CD4-positive, alpha-beta T cell (primary cell): Measurements from ENCODE around the gene KMO. TPM values are rescaled to one million over a fixed set of nuclear protein-coding genes. Genes with fewer than 3 reads are reported as not detected.

Experiments
- ATAC-seq: fragments of 200-7000 bp; cut with Tn5 transposase; one replicate; pipeline ENCODE4 v1.10.0; 2022; ENCODE audit warnings: mild to moderate bottlenecking; ENCODE audit not compliant: poor library complexity
- CTCF ChIA-PET: fragments of 350-600 bp; sonication (Branson Sonifier 250); formaldehyde crosslinking; loops from one replicate; lab custom pipeline; 2021; ENCODE audit warnings: antibody characterized with exemption, inconsistent platforms; lab: Charles Lee
- POLR2A ChIA-PET: fragments of 350-600 bp; sonication (Branson Sonifier 250); formaldehyde crosslinking; loops from one replicate; lab custom pipeline; 2021; ENCODE audit warnings: antibody characterized with exemption, inconsistent platforms; lab: Charles Lee
- DNase-seq, 14 experiments: peaks; one replicate each; pipeline ENCODE4 v3.0.0-alpha.2; 2013 to 2020; ENCODE audit warnings: mixed read lengths in 2 of 14
- H3K27ac ChIP-seq, 2 donors: one replicate each; pipeline versions ENCODE4 v1.5.1 to v1.7.0; 2013; ENCODE audit warnings: low read length in 2 of 2, low read depth in 1 of 2, mild to moderate bottlenecking in 1 of 2
- H3K27me3 ChIP-seq, 2 experiments: 1 replicate in 1 of 2; 2 replicates in 1 of 2; pipeline versions ENCODE4 v1.6.1 to v1.7.0; 2013; ENCODE audit warnings: low read length in 2 of 2, control low read depth in 1 of 2, mild to moderate bottlenecking in 1 of 2, moderate library complexity in 1 of 2; ENCODE audit not compliant: insufficient read depth in 2 of 2, control insufficient read depth in 1 of 2
- H3K36me3 ChIP-seq: one replicate; pipeline ENCODE4 v1.6.1; 2013; ENCODE audit warnings: low read length, control low read depth; ENCODE audit not compliant: insufficient read depth
- H3K4me1 ChIP-seq: one replicate; pipeline ENCODE4 v1.6.1; 2013; ENCODE audit warnings: low read length, control low read depth; ENCODE audit not compliant: insufficient read depth
- H3K4me3 ChIP-seq: one replicate; pipeline ENCODE4 v1.5.1; 2013; ENCODE audit warnings: mild to moderate bottlenecking, low read length, moderate library complexity
- H3K9me3 ChIP-seq, 2 experiments: 1 replicate in 1 of 2; 2 replicates in 1 of 2; pipeline versions ENCODE4 v1.6.1 to v1.7.0; 2013; ENCODE audit warnings: low read length in 2 of 2, mild to moderate bottlenecking in 2 of 2, control low read depth in 1 of 2, moderate library complexity in 1 of 2; ENCODE audit not compliant: control insufficient read depth in 1 of 2, insufficient read depth in 1 of 2
- H3K27ac Mint-ChIP-seq: one replicate; pipeline ENCODE4 v1.8.0; 2020; ENCODE audit warnings: mixed read lengths
- H3K27me3 Mint-ChIP-seq: one replicate; pipeline ENCODE4 v1.8.0; 2021; ENCODE audit warnings: mixed read lengths
- H3K36me3 Mint-ChIP-seq: one replicate; pipeline ENCODE4 v1.8.0; 2021; ENCODE audit warnings: low read depth, mixed read lengths
- H3K4me1 Mint-ChIP-seq: one replicate; pipeline ENCODE4 v1.8.0; 2021; ENCODE audit warnings: low read depth, mixed read lengths
- H3K4me3 Mint-ChIP-seq: one replicate; pipeline ENCODE4 v1.8.0; 2020; ENCODE audit warnings: mild to moderate bottlenecking, mixed read lengths
- H3K9me3 Mint-ChIP-seq: one replicate; pipeline ENCODE4 v1.8.0; 2020; ENCODE audit warnings: mixed read lengths
- intact Hi-C, 2 experiments: fragments of 100-400 bp; cut with DNase I in 1 of 2; cut with micrococcal nuclease in 1 of 2; formaldehyde crosslinking; loops; one replicate each; pipeline versions ENCODE4 v1.15.1 to v1.9.0; 2023 to 2025; cut with DNase I, micrococcal nuclease
- total RNA-seq, 174 experiments: library from RNA in 2 of 174; stranded (reverse) in 2 of 174; gene quantifications; one replicate each; pipeline ENCODE4 v1.2.3 and lab custom pipeline; 2021 to 2026
- TF ChIP-seq, protein P1 (sequence below): fragments of 200-600 bp; IDR thresholded peaks from one replicate; pipeline ENCODE4 v1.8.0; 2022; ENCODE audit warnings: antibody characterized with exemption, mild to moderate bottlenecking

The KMO gene
- total RNA-seq, 2 experiments from 2014 or later: not detected

DNA sequence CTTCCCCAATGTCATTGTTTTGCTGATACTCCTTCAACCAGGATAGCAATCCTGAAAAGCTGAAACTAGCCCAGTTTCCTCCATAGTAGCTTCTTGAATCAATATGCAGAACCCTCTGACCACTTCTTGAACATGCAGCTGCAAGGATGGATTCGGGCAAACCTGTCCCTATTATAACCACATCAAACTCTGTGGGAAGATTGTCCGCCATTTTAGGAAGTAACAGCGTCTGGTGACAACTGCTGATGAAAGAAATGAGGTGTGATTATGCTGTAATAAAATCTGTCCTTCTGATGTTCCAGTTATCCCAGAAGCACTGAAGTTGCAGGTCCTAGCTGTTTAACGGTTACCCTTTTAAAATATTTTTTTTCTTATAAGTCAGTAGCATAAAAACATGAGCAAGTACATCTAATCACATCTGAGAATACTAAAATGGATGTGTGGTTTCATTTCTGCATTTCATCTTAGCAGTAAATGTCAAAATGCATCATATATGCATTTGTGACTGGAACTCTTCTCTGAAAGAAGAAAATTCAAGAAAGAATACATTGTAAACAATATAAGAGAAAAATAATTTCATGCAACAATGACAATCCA lies 103.5 kb downstream of the KMO start:
- no peaks in the 10 kb centered on the region for H3K9me3 ChIP-seq
- peaks cover 18% of the 10 kb centered on the region for H3K36me3 Mint-ChIP-seq
- intact Hi-C loops: loop anchor here in 1 of 2 experiments (5.0 kb wide), 1 partner anchor 1617 kb away; no protein-coding TSS in a partner anchor
- H3K4me3 Mint-ChIP-seq: no peak overlapping the region
- peaks cover 5% of the 10 kb centered on the region for H3K36me3 ChIP-seq
- H3K4me3 ChIP-seq: no peak overlapping the region
- TF ChIP-seq, protein P1, sequence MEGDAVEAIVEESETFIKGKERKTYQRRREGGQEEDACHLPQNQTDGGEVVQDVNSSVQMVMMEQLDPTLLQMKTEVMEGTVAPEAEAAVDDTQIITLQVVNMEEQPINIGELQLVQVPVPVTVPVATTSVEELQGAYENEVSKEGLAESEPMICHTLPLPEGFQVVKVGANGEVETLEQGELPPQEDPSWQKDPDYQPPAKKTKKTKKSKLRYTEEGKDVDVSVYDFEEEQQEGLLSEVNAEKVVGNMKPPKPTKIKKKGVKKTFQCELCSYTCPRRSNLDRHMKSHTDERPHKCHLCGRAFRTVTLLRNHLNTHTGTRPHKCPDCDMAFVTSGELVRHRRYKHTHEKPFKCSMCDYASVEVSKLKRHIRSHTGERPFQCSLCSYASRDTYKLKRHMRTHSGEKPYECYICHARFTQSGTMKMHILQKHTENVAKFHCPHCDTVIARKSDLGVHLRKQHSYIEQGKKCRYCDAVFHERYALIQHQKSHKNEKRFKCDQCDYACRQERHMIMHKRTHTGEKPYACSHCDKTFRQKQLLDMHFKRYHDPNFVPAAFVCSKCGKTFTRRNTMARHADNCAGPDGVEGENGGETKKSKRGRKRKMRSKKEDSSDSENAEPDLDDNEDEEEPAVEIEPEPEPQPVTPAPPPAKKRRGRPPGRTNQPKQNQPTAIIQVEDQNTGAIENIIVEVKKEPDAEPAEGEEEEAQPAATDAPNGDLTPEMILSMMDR: no peak
- ChIA-PET POLR2A (no interaction called here), CTCF (interaction anchor here (1.2 kb wide), 1 partner anchor 8 kb away, joined by 3 read pairs; no protein-coding TSS in a partner anchor)
- no peaks in the 10 kb centered on the region for H3K9me3 Mint-ChIP-seq
- H3K4me1 ChIP-seq: peaks cover 14% of the 10 kb centered on the region
- DNase-seq (no peak), ATAC-seq (no peak)
- no peak overlapping the region for H3K27ac Mint-ChIP-seq
- H3K27me3 Mint-ChIP-seq: no peaks in the 10 kb centered on the region
- no peaks in the 10 kb centered on the region for H3K27me3 ChIP-seq
- H3K27ac ChIP-seq: no peak overlapping the region
- H3K4me1 Mint-ChIP-seq: peaks cover 51% of the 10 kb centered on the region

DNA sequence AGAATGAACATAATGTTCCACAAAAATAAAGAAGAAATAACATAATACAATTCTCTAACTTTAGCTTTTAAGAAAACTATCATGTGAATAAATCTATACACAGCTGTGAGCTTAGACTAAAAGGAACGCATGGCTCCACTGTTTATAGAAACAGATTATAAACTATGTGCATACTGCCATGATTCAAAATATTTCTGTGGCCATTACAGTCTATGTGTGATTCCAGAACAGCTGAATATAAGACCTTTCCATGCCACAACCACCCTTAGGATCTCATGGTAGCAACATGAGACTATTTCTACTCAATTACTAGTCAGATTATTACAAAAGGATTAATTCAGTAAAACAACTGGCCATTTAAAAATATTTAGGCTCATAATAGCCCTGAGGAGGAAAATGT lies 104.1 kb downstream of the KMO start:
- Mint-ChIP-seq H3K4me3 (no peak overlapping the region), H3K36me3 (peaks cover 18% of the 10 kb centered on the region), H3K9me3 (no peaks in the 10 kb centered on the region), H3K27ac (no peak overlapping the region), H3K4me1 (peaks cover 55% of the 10 kb centered on the region), H3K27me3 (no peaks in the 10 kb centered on the region)
- CTCF ChIA-PET: interaction anchor here (1.2 kb wide), 1 partner anchor 9 kb away, joined by 3 read pairs; no protein-coding TSS in a partner anchor
- POLR2A ChIA-PET: interaction anchor here (0.6 kb wide), 1 partner anchor 1915 kb away, joined by 3 read pairs; no protein-coding TSS in a partner anchor
- no peak overlapping the region for H3K4me3 ChIP-seq
- intact Hi-C loops: loop anchor here in 1 of 2 experiments (5.0 kb wide), 1 partner anchor 1616 kb away; no protein-coding TSS in a partner anchor
- H3K27me3 ChIP-seq: no peaks in the 10 kb centered on the region
- peaks cover 5% of the 10 kb centered on the region for H3K36me3 ChIP-seq
- ATAC-seq: no peak
- DNase-seq: no peak
- no peaks in the 10 kb centered on the region for H3K9me3 ChIP-seq
- TF ChIP-seq, protein P1: no peak
- H3K4me1 ChIP-seq: peaks cover 17% of the 10 kb centered on the region
- H3K27ac ChIP-seq: no peak overlapping the region

DNA sequence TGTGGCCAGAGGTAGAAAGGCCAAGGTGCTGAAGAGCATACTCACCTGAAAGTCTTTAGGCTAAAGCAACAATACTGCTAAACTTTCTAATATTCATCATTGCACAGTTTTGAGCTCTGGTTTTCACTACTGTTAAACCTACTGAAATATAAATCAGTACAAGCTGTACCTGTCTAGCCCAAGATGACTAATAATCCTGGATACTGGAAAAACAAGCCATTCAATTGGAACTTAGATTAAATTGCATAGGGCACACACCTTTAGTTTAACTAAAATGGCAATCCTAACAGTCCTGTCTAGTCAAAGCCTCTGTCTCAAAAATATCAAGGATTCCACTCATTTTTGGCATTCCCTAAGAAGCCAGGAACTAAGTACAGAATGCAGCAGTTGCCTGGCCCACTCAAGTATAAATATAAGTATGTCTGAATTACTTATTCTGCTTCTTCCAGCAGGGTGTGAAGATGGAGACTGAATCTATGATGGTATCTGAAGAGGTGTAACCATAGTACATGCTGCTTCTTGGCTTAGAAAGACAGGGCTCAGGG lies 104.9 kb downstream of the KMO start:
- Histone ChIP-seq H3K4me3 (no peak overlapping the region), H3K36me3 (peaks cover 5% of the 10 kb centered on the region), H3K27ac (no peak overlapping the region), H3K27me3 (no peaks in the 10 kb centered on the region), H3K9me3 (no peaks in the 10 kb centered on the region), H3K4me1 (peaks cover 17% of the 10 kb centered on the region)
- ATAC-seq (no peak), DNase-seq (no peak)
- ChIA-PET POLR2A (interaction anchor here (2.6 kb wide), 1 partner anchor 9 kb away, joined by 10 read pairs; no protein-coding TSS in a partner anchor), CTCF (no interaction called here)
- H3K27me3 Mint-ChIP-seq: no peaks in the 10 kb centered on the region
- H3K36me3 Mint-ChIP-seq: peaks cover 18% of the 10 kb centered on the region
- H3K4me3 Mint-ChIP-seq: peak overlapping the region; percentile 84
- TF ChIP-seq, protein P1: no peak
- H3K27ac Mint-ChIP-seq: peak overlapping the region; percentile 31
- H3K4me1 Mint-ChIP-seq: peaks cover 47% of the 10 kb centered on the region
- intact Hi-C loops: loop anchor here in 1 of 2 experiments (5.0 kb wide), 1 partner anchor 1615 kb away; no protein-coding TSS in a partner anchor
- no peaks in the 10 kb centered on the region for H3K9me3 Mint-ChIP-seq
